ENCODE measurements around the gene ITPK1.

- TF ChIP-seq CTCF (IDR thresholded peaks at IDR 0.05; ENCODE audit: borderline replicate concordance, extremely low read depth, low read length, poor library complexity, severe bottlenecking) (no peak), EZH2 (IDR thresholded peaks at IDR 0.05; ENCODE audit: borderline replicate concordance, low read depth, low read length, severe bottlenecking) (no peak)
These were observed 75.3 kb downstream of the ITPK1 start for GRCh38 chr14:93040443-93040842.

Measured in DND-41 (cell line).